Thyroid gland (tissue), 4 donors: Measurements from ENCODE around the gene ATG3.
A peak's percentile ranks its signal among the peaks of the same experiment; 100 is the strongest.

Source experiments
- POLR2A ChIP-seq, 2 donors: fragments of 450-650 bp; IDR thresholded peaks; one replicate each; pipeline ENCODE4 v1.6.1; 2017; ENCODE audit warnings: antibody characterized with exemption in 2 of 2, mild to moderate bottlenecking in 2 of 2, moderate library complexity in 1 of 2
- TF ChIP-seq, protein P1 (sequence below), 6 experiments: fragments of 200-600 bp in 3 of 6; fragments of 450-650 bp in 3 of 6; sonication (generic) in 3 of 6; IDR thresholded peaks; one replicate each; pipeline ENCODE4 v1.5.1; 2016 to 2019; ENCODE audit warnings: antibody characterized with exemption in 6 of 6, mild to moderate bottlenecking in 2 of 6, inconsistent platforms in 1 of 6, moderate library complexity in 1 of 6

DNA sequence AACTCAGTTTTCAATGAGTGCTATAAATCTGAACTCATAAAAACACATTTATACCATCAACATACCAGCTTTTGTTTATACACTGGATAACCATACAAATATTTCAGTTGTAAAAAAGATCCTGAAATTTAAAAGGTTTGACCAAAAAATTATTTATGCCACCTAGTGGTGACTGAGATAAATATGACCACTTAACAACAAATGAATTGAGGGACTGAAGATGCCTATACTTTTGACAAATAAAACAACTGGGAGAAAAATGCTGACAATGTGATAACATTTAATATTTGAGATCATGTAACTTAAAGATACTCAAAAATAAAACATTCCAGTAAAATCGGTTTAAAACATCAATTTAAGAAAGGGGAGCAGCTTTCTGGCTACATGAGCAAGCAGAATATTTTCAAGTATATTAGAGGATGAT, 30.4 kb downstream of the ATG3 start:
- TF ChIP-seq, protein P1, sequence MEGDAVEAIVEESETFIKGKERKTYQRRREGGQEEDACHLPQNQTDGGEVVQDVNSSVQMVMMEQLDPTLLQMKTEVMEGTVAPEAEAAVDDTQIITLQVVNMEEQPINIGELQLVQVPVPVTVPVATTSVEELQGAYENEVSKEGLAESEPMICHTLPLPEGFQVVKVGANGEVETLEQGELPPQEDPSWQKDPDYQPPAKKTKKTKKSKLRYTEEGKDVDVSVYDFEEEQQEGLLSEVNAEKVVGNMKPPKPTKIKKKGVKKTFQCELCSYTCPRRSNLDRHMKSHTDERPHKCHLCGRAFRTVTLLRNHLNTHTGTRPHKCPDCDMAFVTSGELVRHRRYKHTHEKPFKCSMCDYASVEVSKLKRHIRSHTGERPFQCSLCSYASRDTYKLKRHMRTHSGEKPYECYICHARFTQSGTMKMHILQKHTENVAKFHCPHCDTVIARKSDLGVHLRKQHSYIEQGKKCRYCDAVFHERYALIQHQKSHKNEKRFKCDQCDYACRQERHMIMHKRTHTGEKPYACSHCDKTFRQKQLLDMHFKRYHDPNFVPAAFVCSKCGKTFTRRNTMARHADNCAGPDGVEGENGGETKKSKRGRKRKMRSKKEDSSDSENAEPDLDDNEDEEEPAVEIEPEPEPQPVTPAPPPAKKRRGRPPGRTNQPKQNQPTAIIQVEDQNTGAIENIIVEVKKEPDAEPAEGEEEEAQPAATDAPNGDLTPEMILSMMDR (IDR thresholded peaks at IDR 0.05), result peak in 5 of 6 experiments; percentile 25 to 60 (median 49)
- TF ChIP-seq POLR2A (IDR thresholded peaks at IDR 0.05), result no peak
